OCI-M2 (cell line): ENCODE data around the gene TAT.
"Not testable (repeated sequence)": the region's sequence is repeated elsewhere in the genome, so short reads cannot be mapped to it uniquely, and the experiment has no call there.

Source experiments
- DNase-seq: peaks from one replicate; lab custom pipeline; 2025; ENCODE audit not compliant: unreplicated experiment; lab: John Stamatoyannopoulos, UW

TAT gene

GRCh38 chr16:71585318-71585703 lies 8.4 kb upstream of the TAT start:
- no peak for DNase-seq

GRCh38 chr16:71584543-71585317 lies 7.8 kb upstream of the TAT start:
- no peak for DNase-seq

GRCh38 chr16:71582553-71582848 lies 5.6 kb upstream of the TAT start:
- DNase-seq = not testable (repeated sequence)

- DNase-seq = no peak
Measured at GRCh38 chr16:71574702-71575101, 2.2 kb downstream of the TAT start.

GRCh38 chr16:71573387-71574094 lies 3.4 kb downstream of the TAT start:
- no peak for DNase-seq

- no peak for DNase-seq
Measured at GRCh38 chr16:71572497-71573116, 4.3 kb downstream of the TAT start.

GRCh38 chr16:71570144-71570543 lies 6.7 kb downstream of the TAT start:
- no peak for DNase-seq

- no peak for DNase-seq
Measured at GRCh38 chr16:71569621-71570020, 7.3 kb downstream of the TAT start.

- DNase-seq = no peak
Measured at GRCh38 chr16:71568551-71568950, 8.3 kb downstream of the TAT start.

- no peak for DNase-seq
Measured at GRCh38 chr16:71567931-71568330, 9.0 kb downstream of the TAT start.

- DNase-seq = no peak
Measured at GRCh38 chr16:71565812-71566700, 10.8 kb downstream of the TAT start.

GRCh38 chr16:71564335-71564967 lies 12.4 kb downstream of the TAT start:
- no peak for DNase-seq

- DNase-seq = no peak
Measured at GRCh38 chr16:71562552-71562951, 14.3 kb downstream of the TAT start.

GRCh38 chr16:71561886-71562285 lies 15.0 kb downstream of the TAT start:
- DNase-seq = not testable (repeated sequence)

GRCh38 chr16:71559855-71560254 lies 17.0 kb downstream of the TAT start:
- no peak for DNase-seq

- no peak for DNase-seq
Measured at GRCh38 chr16:71557954-71558582, 18.8 kb downstream of the TAT start.

GRCh38 chr16:71557299-71557698 lies 19.6 kb downstream of the TAT start:
- no peak for DNase-seq

- no peak for DNase-seq
Measured at GRCh38 chr16:71555230-71555891, 21.5 kb downstream of the TAT start.

GRCh38 chr16:71552698-71553503 lies 24.0 kb downstream of the TAT start:
- DNase-seq = no peak
